Measurements from ENCODE around the gene FAM107B. TPM values are rescaled to one million over a fixed set of nuclear protein-coding genes. Genes with fewer than 3 reads are reported as not detected.

FAM107B gene
- 82.2 and 87.4 TPM in 2 replicates for total RNA-seq
- long read RNA-seq, transcript FAM107B-205 (5 exons, 2,374 nt) = minor isoform, 5 of 66 reads
- long read RNA-seq, transcript FAM107B-211 (4 exons, 2,633 nt) = major isoform, 15 of 66 reads
- long read RNA-seq, partial matches to known transcripts = 13 of 66 reads
- long read RNA-seq, other reads (novel, unspliced or antisense) = 29 of 66 reads

- no peak for DNase-seq (ENCODE audit: low spot score, unreplicated experiment)
- no peaks in the 10 kb centered on the region for H3K27me3 Mint-ChIP-seq
- peaks cover 5% of the 10 kb centered on the region for H3K9me3 Mint-ChIP-seq (ENCODE audit: low read depth)
- no peak within 1 kb of the TSS for H3K4me3 Mint-ChIP-seq (ENCODE audit: low read depth)
- no peak within 1 kb of the TSS for H3K27ac Mint-ChIP-seq
- H3K4me1 Mint-ChIP-seq (ENCODE audit: low read depth) = peaks cover 8% of the 10 kb centered on the region
- TF ChIP-seq CTCF (IDR thresholded peaks at IDR 0.05; ENCODE audit: unreplicated experiment) = no peak
- no peaks in the 10 kb centered on the region for H3K36me3 Mint-ChIP-seq (ENCODE audit: insufficient read depth)
Observed at GRCh38 chr10:14774797-14775196, at the start of gene FAM107B. Gene FAM107B (minus strand): TSS chr10:14774897. CDS start chr10:14774663, 234 bp downstream.

GRCh38 chr10:14823966-14824365, 49.3 kb upstream of the FAM107B start:
- Mint-ChIP-seq H3K27ac (no peak overlapping the region), H3K9me3 (ENCODE audit: low read depth) (no peaks in the 10 kb centered on the region), H3K4me1 (ENCODE audit: low read depth) (peaks cover 8% of the 10 kb centered on the region), H3K36me3 (ENCODE audit: insufficient read depth) (no peaks in the 10 kb centered on the region), H3K4me3 (ENCODE audit: low read depth) (no peak overlapping the region), H3K27me3 (peaks cover 16% of the 10 kb centered on the region)
- no peak for DNase-seq (ENCODE audit: low spot score, unreplicated experiment)
- no peak for TF ChIP-seq CTCF (IDR thresholded peaks at IDR 0.05; ENCODE audit: unreplicated experiment)

GRCh38 chr10:14822879-14823755, 48.4 kb upstream of the FAM107B start:
- H3K4me3 Mint-ChIP-seq (ENCODE audit: low read depth) = no peak overlapping the region
- DNase-seq (ENCODE audit: low spot score, unreplicated experiment) = no peak
- H3K36me3 Mint-ChIP-seq (ENCODE audit: insufficient read depth) = no peaks in the 10 kb centered on the region
- H3K27ac Mint-ChIP-seq = peak overlapping the region; percentile 25
- peak; percentile 69 for TF ChIP-seq CTCF (IDR thresholded peaks at IDR 0.05; ENCODE audit: unreplicated experiment)
- H3K4me1 Mint-ChIP-seq (ENCODE audit: low read depth) = peaks cover 8% of the 10 kb centered on the region
- no peaks in the 10 kb centered on the region for H3K9me3 Mint-ChIP-seq (ENCODE audit: low read depth)
- peaks cover 16% of the 10 kb centered on the region for H3K27me3 Mint-ChIP-seq

- Mint-ChIP-seq H3K27ac (no peak overlapping the region), H3K4me3 (ENCODE audit: low read depth) (no peak overlapping the region), H3K27me3 (peaks cover 16% of the 10 kb centered on the region), H3K9me3 (ENCODE audit: low read depth) (no peaks in the 10 kb centered on the region), H3K4me1 (ENCODE audit: low read depth) (peaks cover 8% of the 10 kb centered on the region), H3K36me3 (ENCODE audit: insufficient read depth) (no peaks in the 10 kb centered on the region)
- DNase-seq (ENCODE audit: low spot score, unreplicated experiment) = no peak
- TF ChIP-seq CTCF (IDR thresholded peaks at IDR 0.05; ENCODE audit: unreplicated experiment) = no peak
Observed at GRCh38 chr10:14821635-14822375, 47.1 kb upstream of the FAM107B start.

- peaks cover 8% of the 10 kb centered on the region for H3K4me1 Mint-ChIP-seq (ENCODE audit: low read depth)
- H3K27ac Mint-ChIP-seq = no peak overlapping the region
- DNase-seq (ENCODE audit: low spot score, unreplicated experiment) = no peak
- H3K27me3 Mint-ChIP-seq = peaks cover 8% of the 10 kb centered on the region
- no peaks in the 10 kb centered on the region for H3K36me3 Mint-ChIP-seq (ENCODE audit: insufficient read depth)
- no peak for TF ChIP-seq CTCF (IDR thresholded peaks at IDR 0.05; ENCODE audit: unreplicated experiment)
- H3K9me3 Mint-ChIP-seq (ENCODE audit: low read depth) = no peaks in the 10 kb centered on the region
- no peak overlapping the region for H3K4me3 Mint-ChIP-seq (ENCODE audit: low read depth)
Observed at GRCh38 chr10:14820775-14821154, 46.1 kb upstream of the FAM107B start.
